Keratinocyte (primary cell): ENCODE data around the gene CEBPZOS.

Source experiments
- EZH2 ChIP-seq: IDR thresholded peaks from one replicate; pipeline ENCODE4 v1.6.1; 2012; ENCODE audit warnings: inconsistent platforms, mild to moderate bottlenecking, low read length, moderate library complexity
- TF ChIP-seq, protein P1 (sequence below), 3 experiments: IDR thresholded peaks in 1 of 3; conservative IDR thresholded peaks in 1 of 3; optimal IDR thresholded peaks in 1 of 3; 2 replicates in 2 of 3; 3 replicates in 1 of 3; pipeline versions ENCODE3 to v1.5.1; 2011; ENCODE audit warnings: low read length in 3 of 3, mild to moderate bottlenecking in 3 of 3, moderate library complexity in 2 of 3, control low read depth in 1 of 3, inconsistent platforms in 1 of 3; ENCODE audit not compliant: insufficient read depth in 2 of 3; ENCODE audit errors: extremely low read depth in 1 of 3

DNA sequence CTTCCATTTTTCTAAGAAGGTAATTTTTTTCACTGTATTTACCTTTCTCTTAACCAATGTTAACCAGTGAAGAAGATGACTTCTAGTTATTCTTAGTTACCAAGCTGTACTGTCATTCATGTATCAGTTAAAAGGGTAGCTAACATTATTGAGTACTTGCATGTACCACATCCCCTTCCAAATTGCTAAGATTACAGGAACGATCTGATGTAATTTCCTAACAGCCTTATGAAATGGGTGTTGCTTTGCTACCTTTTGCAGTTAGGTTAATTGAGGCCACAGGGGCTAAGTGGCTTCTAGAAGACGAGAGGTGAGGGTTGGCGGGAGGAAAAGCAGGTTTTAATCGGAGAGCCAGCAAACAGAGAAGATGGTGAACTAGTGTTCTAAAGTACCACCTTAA, 6.0 kb upstream of the CEBPZOS start:
- TF ChIP-seq, protein P1, sequence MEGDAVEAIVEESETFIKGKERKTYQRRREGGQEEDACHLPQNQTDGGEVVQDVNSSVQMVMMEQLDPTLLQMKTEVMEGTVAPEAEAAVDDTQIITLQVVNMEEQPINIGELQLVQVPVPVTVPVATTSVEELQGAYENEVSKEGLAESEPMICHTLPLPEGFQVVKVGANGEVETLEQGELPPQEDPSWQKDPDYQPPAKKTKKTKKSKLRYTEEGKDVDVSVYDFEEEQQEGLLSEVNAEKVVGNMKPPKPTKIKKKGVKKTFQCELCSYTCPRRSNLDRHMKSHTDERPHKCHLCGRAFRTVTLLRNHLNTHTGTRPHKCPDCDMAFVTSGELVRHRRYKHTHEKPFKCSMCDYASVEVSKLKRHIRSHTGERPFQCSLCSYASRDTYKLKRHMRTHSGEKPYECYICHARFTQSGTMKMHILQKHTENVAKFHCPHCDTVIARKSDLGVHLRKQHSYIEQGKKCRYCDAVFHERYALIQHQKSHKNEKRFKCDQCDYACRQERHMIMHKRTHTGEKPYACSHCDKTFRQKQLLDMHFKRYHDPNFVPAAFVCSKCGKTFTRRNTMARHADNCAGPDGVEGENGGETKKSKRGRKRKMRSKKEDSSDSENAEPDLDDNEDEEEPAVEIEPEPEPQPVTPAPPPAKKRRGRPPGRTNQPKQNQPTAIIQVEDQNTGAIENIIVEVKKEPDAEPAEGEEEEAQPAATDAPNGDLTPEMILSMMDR (optimal IDR thresholded peaks at IDR 0.05 in 1 of 3, IDR thresholded peaks at IDR 0.05 in 1 of 3, conservative IDR thresholded peaks at IDR 0.05 in 1 of 3; ENCODE audit: extremely low read depth in 1 of 3, insufficient read depth in 2 of 3, low read length in 3 of 3), result no peak
- TF ChIP-seq EZH2, result no peak
